H9 (cell line): ENCODE data around the gene SLC26A2. TPM values are rescaled to one million over a fixed set of nuclear protein-coding genes. Genes with fewer than 3 reads are reported as not detected.

Experiments
- DNase-seq: peaks from one replicate; pipeline ENCODE4 v3.0.0-alpha.2; 2017
- H2AFZ ChIP-seq: one replicate; pipeline ENCODE4 v1.6.1; 2013; ENCODE audit warnings: mild to moderate bottlenecking, low read length, control low read depth, moderate library complexity
- H2AK5ac ChIP-seq: 2 replicates; pipeline ENCODE4 v1.6.1; 2013; ENCODE audit warnings: low read length, control low read depth, mixed read lengths; ENCODE audit not compliant: insufficient read length
- H2BK120ac ChIP-seq: one replicate; pipeline ENCODE4 v1.6.1; 2013; ENCODE audit warnings: low read depth, mild to moderate bottlenecking, low read length, control low read depth, inconsistent platforms; ENCODE audit not compliant: poor library complexity, severe bottlenecking
- H2BK12ac ChIP-seq: 2 replicates; pipeline ENCODE4 v1.6.1; 2013; ENCODE audit warnings: low read length, control low read depth, mixed read lengths, low read depth; ENCODE audit not compliant: insufficient read length
- H2BK15ac ChIP-seq: 2 replicates; pipeline ENCODE4 v1.6.1; 2013; ENCODE audit warnings: low read depth, low read length, control low read depth
- H2BK20ac ChIP-seq: one replicate; pipeline ENCODE4 v1.6.1; 2013; ENCODE audit warnings: low read depth, mild to moderate bottlenecking, low read length, control low read depth, inconsistent platforms; ENCODE audit not compliant: poor library complexity, severe bottlenecking
- H2BK5ac ChIP-seq: 2 replicates; pipeline ENCODE4 v1.6.1; 2013; ENCODE audit warnings: low read length, control low read depth, mixed read lengths; ENCODE audit not compliant: insufficient read length
- H3K14ac ChIP-seq: 2 replicates; pipeline ENCODE4 v1.6.1; 2013; ENCODE audit warnings: low read length, control low read depth; ENCODE audit not compliant: insufficient read depth
- H3K18ac ChIP-seq: 2 replicates; pipeline ENCODE4 v1.6.1; 2013; ENCODE audit warnings: low read depth, mild to moderate bottlenecking, mixed read lengths, low read length, control low read depth; ENCODE audit not compliant: insufficient read length
- H3K23ac ChIP-seq: 2 replicates; pipeline ENCODE4 v1.6.1; 2013; ENCODE audit warnings: low read length, control low read depth, mixed read lengths, low read depth; ENCODE audit not compliant: insufficient read length
- H3K23me2 ChIP-seq: 2 replicates; pipeline ENCODE4 v1.6.1; 2013; ENCODE audit warnings: low read depth, mild to moderate bottlenecking, mixed read lengths, low read length, control low read depth; ENCODE audit not compliant: insufficient read length, poor library complexity, severe bottlenecking
- H3K27ac ChIP-seq: 2 replicates; pipeline ENCODE4 v1.5.1; 2013; ENCODE audit warnings: low read length, control low read depth, mixed read lengths, low read depth; ENCODE audit not compliant: insufficient read length
- H3K27me3 ChIP-seq: 2 replicates; pipeline ENCODE4 v1.6.1; 2013; ENCODE audit warnings: low read length, control low read depth, inconsistent platforms; ENCODE audit not compliant: insufficient read depth
- H3K4ac ChIP-seq: 2 replicates; pipeline ENCODE4 v1.6.1; 2013; ENCODE audit warnings: low read depth, mild to moderate bottlenecking, control low read depth, inconsistent platforms, low read length, moderate library complexity
- H3K4me1 ChIP-seq: 2 replicates; pipeline ENCODE4 v1.6.1; 2013; ENCODE audit warnings: low read length, control low read depth, inconsistent platforms; ENCODE audit not compliant: insufficient read depth
- H3K4me2 ChIP-seq: 2 replicates; pipeline ENCODE4 v1.6.1; 2013; ENCODE audit warnings: low read length, control low read depth, mixed read lengths; ENCODE audit not compliant: insufficient read length, insufficient read depth
- H3K56ac ChIP-seq: 2 replicates; pipeline ENCODE4 v1.6.1; 2013; ENCODE audit warnings: low read depth, mild to moderate bottlenecking, mixed read lengths, low read length, control low read depth; ENCODE audit not compliant: insufficient read length
- H3K79me1 ChIP-seq: 2 replicates; pipeline ENCODE4 v1.6.1; 2013; ENCODE audit warnings: low read depth, mild to moderate bottlenecking, moderate library complexity, low read length, control low read depth, inconsistent platforms; ENCODE audit not compliant: insufficient read depth, poor library complexity, severe bottlenecking
- H3K79me2 ChIP-seq: 2 replicates; pipeline ENCODE4 v1.6.1; 2013; ENCODE audit warnings: low read length, control low read depth, inconsistent platforms; ENCODE audit not compliant: insufficient read depth
- H3K9ac ChIP-seq: 2 replicates; pipeline ENCODE4 v1.6.1; 2013; ENCODE audit warnings: low read length, control low read depth, mixed read lengths; ENCODE audit not compliant: insufficient read length; ENCODE audit errors: extremely low read depth
- H3K9me3 ChIP-seq: one replicate; pipeline ENCODE4 v1.6.1; 2013; ENCODE audit warnings: low read depth, low read length, inconsistent platforms; ENCODE audit not compliant: control insufficient read depth
- H3T11ph ChIP-seq: one replicate; pipeline ENCODE4 v1.6.1; 2013; ENCODE audit warnings: mild to moderate bottlenecking, low read length, control low read depth, inconsistent platforms
- H4K20me1 ChIP-seq: one replicate; pipeline ENCODE4 v1.6.1; 2013; ENCODE audit not compliant: control insufficient read depth, insufficient read length, insufficient read depth
- H4K5ac ChIP-seq: 2 replicates; pipeline ENCODE4 v1.6.1; 2013; ENCODE audit warnings: low read depth, mild to moderate bottlenecking, mixed read lengths, low read length, control low read depth; ENCODE audit not compliant: insufficient read length
- H4K8ac ChIP-seq: replicated peaks from 2 replicates; pipeline ENCODE4 v1.6.1; 2013; ENCODE audit warnings: low read length, control low read depth, mixed read lengths, low read depth; ENCODE audit not compliant: insufficient read length
- H4K91ac ChIP-seq: 2 replicates; pipeline ENCODE4 v1.6.1; 2013; ENCODE audit warnings: low read depth, mild to moderate bottlenecking, moderate library complexity, mixed read lengths, low read length, control low read depth; ENCODE audit not compliant: insufficient read length
- H3K27ac Mint-ChIP-seq, 3 experiments: 2 replicates in 2 of 3; 3 replicates in 1 of 3; pipeline ENCODE4 v1.8.0; 2020 to 2021; ENCODE audit warnings: mixed read lengths in 3 of 3, mild to moderate bottlenecking in 1 of 3, moderate library complexity in 1 of 3
- H3K27me3 Mint-ChIP-seq: 2 replicates; pipeline ENCODE4 v1.8.0; 2021; ENCODE audit warnings: low read depth, mild to moderate bottlenecking, moderate library complexity, mixed read lengths
- H3K36me3 Mint-ChIP-seq, 3 experiments: 2 replicates in 2 of 3; 3 replicates in 1 of 3; pipeline ENCODE4 v1.8.0; 2020 to 2021; ENCODE audit warnings: low read depth in 3 of 3, mixed read lengths in 3 of 3; ENCODE audit not compliant: insufficient read depth in 1 of 3
- H3K4me1 Mint-ChIP-seq, 2 experiments: 2 replicates each; pipeline ENCODE4 v1.8.0; 2020; ENCODE audit warnings: mixed read lengths in 2 of 2
- H3K4me3 Mint-ChIP-seq, 2 experiments: 2 replicates in 1 of 2; 3 replicates in 1 of 2; pipeline ENCODE4 v1.8.0; 2020 to 2021; ENCODE audit warnings: mild to moderate bottlenecking in 2 of 2, mixed read lengths in 2 of 2, moderate library complexity in 1 of 2
- H3K9me3 Mint-ChIP-seq, 2 experiments: 2 replicates in 1 of 2; 3 replicates in 1 of 2; pipeline ENCODE4 v1.8.0; 2020; ENCODE audit warnings: mild to moderate bottlenecking in 2 of 2, mixed read lengths in 2 of 2, moderate library complexity in 1 of 2
- CTCF ChIP-seq: fragments of 200-600 bp; sonication (generic); conservative IDR thresholded peaks from 3 replicates; pipeline ENCODE4 v1.8.0; 2021; ENCODE audit warnings: antibody characterized with exemption, mild to moderate bottlenecking
- WGBS: extraction: QIAGEN DNeasy Blood & Tissue Kit; methylation state at CpG from one replicate; pipeline ENCODE4 v1.1.7; 2013; ENCODE audit warnings: missing lambda C conversion rate, low lambda C conversion rate, mixed read lengths; ENCODE audit not compliant: insufficient read length; ENCODE audit errors: extremely low coverage; 5-methylcytosine and 5-hydroxymethylcytosine counted together
- total RNA-seq: library from RNA; stranded (reverse); gene quantifications from 2 replicates; pipeline ENCODE4 v1.2.1, GENCODE V29; 2021

Gene SLC26A2
- total RNA-seq, 1 experiment from 2014 or later: 5.9 TPM

GRCh38 chr5:149930043-149930748, 30.4 kb upstream of the SLC26A2 start:
- no peak overlapping the region for H3K4me3 Mint-ChIP-seq
- H2BK5ac ChIP-seq: no peak overlapping the region
- H4K91ac ChIP-seq: no peak overlapping the region
- H3K9me3 Mint-ChIP-seq: no peaks in the 10 kb centered on the region
- no peak overlapping the region for H2AFZ ChIP-seq
- no peaks in the 10 kb centered on the region for H3K79me2 ChIP-seq
- no peak overlapping the region for H4K8ac ChIP-seq
- no peak overlapping the region for H3K23ac ChIP-seq
- no peaks in the 10 kb centered on the region for H3K79me1 ChIP-seq
- no peak overlapping the region for H3K18ac ChIP-seq
- H3K9ac ChIP-seq: no peak overlapping the region
- H2BK20ac ChIP-seq: no peak overlapping the region
- no peak overlapping the region for H3K56ac ChIP-seq
- H3K27ac ChIP-seq: no peak overlapping the region
- H3K4me1 Mint-ChIP-seq: no peaks in the 10 kb centered on the region
- peaks cover 18% of the 10 kb centered on the region for H3K27me3 Mint-ChIP-seq
- no peak overlapping the region for H2AK5ac ChIP-seq
- H2BK15ac ChIP-seq: no peak overlapping the region
- no CpG with 5 or more reads among the region's 6 CpGs for WGBS
- no peaks in the 10 kb centered on the region for H3K23me2 ChIP-seq
- H3K9me3 ChIP-seq: no peaks in the 10 kb centered on the region
- H3K14ac ChIP-seq: no peak overlapping the region
- no peak overlapping the region for H3K4me2 ChIP-seq
- no peak overlapping the region for H3K27ac Mint-ChIP-seq
- no peak overlapping the region for H2BK12ac ChIP-seq
- DNase-seq: no peak
- TF ChIP-seq CTCF: no peak
- no peaks in the 10 kb centered on the region; the same call in 1 of the 2 replicates for H3K27me3 ChIP-seq
- H3K4ac ChIP-seq: no peak overlapping the region
- H4K5ac ChIP-seq: no peak overlapping the region
- no peaks in the 10 kb centered on the region for H3K36me3 Mint-ChIP-seq
- H3T11ph ChIP-seq: no peak overlapping the region
- H4K20me1 ChIP-seq: no peaks in the 10 kb centered on the region
- no peak overlapping the region for H2BK120ac ChIP-seq
- H3K4me1 ChIP-seq: no peaks in the 10 kb centered on the region
